Ovary (tissue), 3 donors: ENCODE results near the gene GRIFIN.
"Not testable (repeated sequence)": the region's sequence is repeated elsewhere in the genome, so short reads cannot be mapped to it uniquely, and the experiment has no call there.

Source experiments
- POLR2A ChIP-seq: fragments of 450-650 bp; IDR thresholded peaks from one replicate; pipeline ENCODE4 v1.6.1; 2017; ENCODE audit warnings: antibody characterized with exemption, mild to moderate bottlenecking, moderate library complexity
- TF ChIP-seq, protein P1 (sequence below), 3 donors: fragments of 450-650 bp in 2 of 3; fragments of 200-600 bp in 1 of 3; IDR thresholded peaks; one replicate each; pipeline versions ENCODE4 v1.5.1 to v1.8.0; 2016 to 2022; ENCODE audit warnings: antibody characterized with exemption in 3 of 3, mild to moderate bottlenecking in 1 of 3
- donor health status: DM: no; HTN: no; CAD: no.

DNA sequence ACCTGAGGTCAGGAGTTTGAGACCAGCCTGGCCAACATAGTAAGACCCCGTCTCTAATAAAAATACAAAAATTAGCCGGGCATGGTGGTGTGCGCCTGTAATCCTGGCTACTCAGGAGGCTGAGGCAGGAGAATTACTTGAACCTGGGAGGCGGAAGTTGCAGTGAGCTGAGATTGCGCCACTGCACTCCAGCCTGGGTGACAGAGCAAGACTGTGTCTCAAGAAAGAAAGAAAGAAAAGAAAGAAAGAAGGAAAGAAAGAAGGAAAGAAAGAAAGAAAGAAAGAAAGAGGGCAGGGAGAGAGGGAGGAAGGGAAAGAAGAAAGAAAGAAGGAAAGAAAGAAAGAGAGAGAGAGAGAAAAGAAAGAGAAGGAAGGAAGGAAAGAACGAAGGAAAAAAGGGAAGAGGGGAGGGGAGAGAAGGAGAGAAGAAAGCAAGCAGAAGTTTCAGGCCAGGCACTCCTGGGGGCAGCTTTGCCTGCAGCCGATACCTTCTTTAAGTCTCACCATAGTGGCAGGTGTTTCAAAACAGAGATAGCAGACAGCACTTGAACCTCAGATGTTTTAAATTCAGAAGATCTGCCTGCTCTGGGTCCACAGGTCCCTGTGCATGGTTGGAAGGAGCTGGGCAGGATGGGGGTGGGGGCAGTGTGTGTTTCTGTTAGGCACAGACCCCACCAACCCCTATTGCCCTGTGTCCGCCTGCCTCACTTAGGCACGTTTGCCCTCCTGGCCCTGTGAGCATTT lies 6.6 kb downstream of the GRIFIN start:
- TF ChIP-seq, protein P1, sequence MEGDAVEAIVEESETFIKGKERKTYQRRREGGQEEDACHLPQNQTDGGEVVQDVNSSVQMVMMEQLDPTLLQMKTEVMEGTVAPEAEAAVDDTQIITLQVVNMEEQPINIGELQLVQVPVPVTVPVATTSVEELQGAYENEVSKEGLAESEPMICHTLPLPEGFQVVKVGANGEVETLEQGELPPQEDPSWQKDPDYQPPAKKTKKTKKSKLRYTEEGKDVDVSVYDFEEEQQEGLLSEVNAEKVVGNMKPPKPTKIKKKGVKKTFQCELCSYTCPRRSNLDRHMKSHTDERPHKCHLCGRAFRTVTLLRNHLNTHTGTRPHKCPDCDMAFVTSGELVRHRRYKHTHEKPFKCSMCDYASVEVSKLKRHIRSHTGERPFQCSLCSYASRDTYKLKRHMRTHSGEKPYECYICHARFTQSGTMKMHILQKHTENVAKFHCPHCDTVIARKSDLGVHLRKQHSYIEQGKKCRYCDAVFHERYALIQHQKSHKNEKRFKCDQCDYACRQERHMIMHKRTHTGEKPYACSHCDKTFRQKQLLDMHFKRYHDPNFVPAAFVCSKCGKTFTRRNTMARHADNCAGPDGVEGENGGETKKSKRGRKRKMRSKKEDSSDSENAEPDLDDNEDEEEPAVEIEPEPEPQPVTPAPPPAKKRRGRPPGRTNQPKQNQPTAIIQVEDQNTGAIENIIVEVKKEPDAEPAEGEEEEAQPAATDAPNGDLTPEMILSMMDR (IDR thresholded peaks at IDR 0.05), result not testable (repeated sequence)
- not testable (repeated sequence) for TF ChIP-seq POLR2A
